Suprapubic skin (tissue), 4 donors: ENCODE measurements around the gene SPATA13. TPM values are rescaled to one million over a fixed set of nuclear protein-coding genes. Genes with fewer than 3 reads are reported as not detected.

ENCODE experiments used
- DNase-seq, 2 donors: peaks; one replicate each; pipeline ENCODE4 v3.0.0-alpha.2; 2019; ENCODE audit warnings: low spot score in 2 of 2
- H3K27ac ChIP-seq: fragments of 200-600 bp; sonication (generic); one replicate; pipeline ENCODE4 v1.5.1; 2019
- H3K27me3 ChIP-seq: fragments of 200-600 bp; sonication (generic); one replicate; pipeline ENCODE4 v1.5.1; 2019
- H3K36me3 ChIP-seq: fragments of 200-600 bp; sonication (generic); one replicate; pipeline ENCODE4 v1.5.1; 2019
- H3K4me1 ChIP-seq: fragments of 200-600 bp; sonication (generic); one replicate; pipeline ENCODE4 v1.5.1; 2019
- H3K4me3 ChIP-seq: fragments of 200-600 bp; sonication (generic); one replicate; pipeline ENCODE4 v1.5.1; 2019; ENCODE audit warnings: mild to moderate bottlenecking
- H3K9me3 ChIP-seq: fragments of 200-600 bp; sonication (generic); one replicate; pipeline ENCODE4 v1.5.1; 2019
- EP300 ChIP-seq: sonication (generic); formaldehyde crosslinking; IDR thresholded peaks from one replicate; pipeline ENCODE4 v1.6.1; 2017; ENCODE audit warnings: antibody characterized with exemption
- POLR2A ChIP-seq, 2 donors: fragments of 450-650 bp; IDR thresholded peaks; one replicate each; pipeline ENCODE4 v1.6.1; 2017; ENCODE audit warnings: antibody characterized with exemption in 2 of 2, mild to moderate bottlenecking in 2 of 2, moderate library complexity in 2 of 2
- POLR2AphosphoS5 ChIP-seq, 3 donors: sonication (generic); formaldehyde crosslinking; IDR thresholded peaks; one replicate each; pipeline ENCODE4 v1.6.1; 2017; ENCODE audit warnings: antibody characterized with exemption in 3 of 3
- WGBS: methylation state at CpG from one replicate; pipeline ENCODE4 v1.1.5; 2018; 5-methylcytosine and 5-hydroxymethylcytosine counted together
- total RNA-seq, 4 donors: library from RNA; depleted of rRNA; stranded (reverse); fragments of >200 nt; gene quantifications; one replicate each; pipeline ENCODE4 v1.1.0, GENCODE V29; 2016
- TF ChIP-seq, protein P1 (sequence below), 2 donors: fragments of 200-600 bp in 1 of 2; fragments of 450-650 bp in 1 of 2; sonication (generic) in 1 of 2; IDR thresholded peaks; one replicate each; pipeline ENCODE4 v1.5.1; 2016 to 2019; ENCODE audit warnings: antibody characterized with exemption in 2 of 2, mild to moderate bottlenecking in 1 of 2, moderate library complexity in 1 of 2

Gene SPATA13
- total RNA-seq, 4 donors from 2014 or later = 26.5 to 64.2 (median 31.6) TPM

- Histone ChIP-seq H3K4me1 (peaks cover 15% of the 10 kb centered on the region), H3K4me3 (no peak overlapping the region), H3K36me3 (no peaks in the 10 kb centered on the region), H3K27ac (no peak overlapping the region), H3K9me3 (no peaks in the 10 kb centered on the region), H3K27me3 (no peaks in the 10 kb centered on the region)
- DNase-seq = no peak
- 83% methylated on average over 6 of the region's 6 CpGs for WGBS
- TF ChIP-seq POLR2AphosphoS5 (IDR thresholded peaks at IDR 0.05) = no peak
- no peak for TF ChIP-seq EP300
- TF ChIP-seq, protein P1, sequence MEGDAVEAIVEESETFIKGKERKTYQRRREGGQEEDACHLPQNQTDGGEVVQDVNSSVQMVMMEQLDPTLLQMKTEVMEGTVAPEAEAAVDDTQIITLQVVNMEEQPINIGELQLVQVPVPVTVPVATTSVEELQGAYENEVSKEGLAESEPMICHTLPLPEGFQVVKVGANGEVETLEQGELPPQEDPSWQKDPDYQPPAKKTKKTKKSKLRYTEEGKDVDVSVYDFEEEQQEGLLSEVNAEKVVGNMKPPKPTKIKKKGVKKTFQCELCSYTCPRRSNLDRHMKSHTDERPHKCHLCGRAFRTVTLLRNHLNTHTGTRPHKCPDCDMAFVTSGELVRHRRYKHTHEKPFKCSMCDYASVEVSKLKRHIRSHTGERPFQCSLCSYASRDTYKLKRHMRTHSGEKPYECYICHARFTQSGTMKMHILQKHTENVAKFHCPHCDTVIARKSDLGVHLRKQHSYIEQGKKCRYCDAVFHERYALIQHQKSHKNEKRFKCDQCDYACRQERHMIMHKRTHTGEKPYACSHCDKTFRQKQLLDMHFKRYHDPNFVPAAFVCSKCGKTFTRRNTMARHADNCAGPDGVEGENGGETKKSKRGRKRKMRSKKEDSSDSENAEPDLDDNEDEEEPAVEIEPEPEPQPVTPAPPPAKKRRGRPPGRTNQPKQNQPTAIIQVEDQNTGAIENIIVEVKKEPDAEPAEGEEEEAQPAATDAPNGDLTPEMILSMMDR (IDR thresholded peaks at IDR 0.05) = no peak
- TF ChIP-seq POLR2A (IDR thresholded peaks at IDR 0.05) = no peak
These were observed 117.2 kb downstream of the SPATA13 start for GRCh38 chr13:24277761-24278160.

DNA sequence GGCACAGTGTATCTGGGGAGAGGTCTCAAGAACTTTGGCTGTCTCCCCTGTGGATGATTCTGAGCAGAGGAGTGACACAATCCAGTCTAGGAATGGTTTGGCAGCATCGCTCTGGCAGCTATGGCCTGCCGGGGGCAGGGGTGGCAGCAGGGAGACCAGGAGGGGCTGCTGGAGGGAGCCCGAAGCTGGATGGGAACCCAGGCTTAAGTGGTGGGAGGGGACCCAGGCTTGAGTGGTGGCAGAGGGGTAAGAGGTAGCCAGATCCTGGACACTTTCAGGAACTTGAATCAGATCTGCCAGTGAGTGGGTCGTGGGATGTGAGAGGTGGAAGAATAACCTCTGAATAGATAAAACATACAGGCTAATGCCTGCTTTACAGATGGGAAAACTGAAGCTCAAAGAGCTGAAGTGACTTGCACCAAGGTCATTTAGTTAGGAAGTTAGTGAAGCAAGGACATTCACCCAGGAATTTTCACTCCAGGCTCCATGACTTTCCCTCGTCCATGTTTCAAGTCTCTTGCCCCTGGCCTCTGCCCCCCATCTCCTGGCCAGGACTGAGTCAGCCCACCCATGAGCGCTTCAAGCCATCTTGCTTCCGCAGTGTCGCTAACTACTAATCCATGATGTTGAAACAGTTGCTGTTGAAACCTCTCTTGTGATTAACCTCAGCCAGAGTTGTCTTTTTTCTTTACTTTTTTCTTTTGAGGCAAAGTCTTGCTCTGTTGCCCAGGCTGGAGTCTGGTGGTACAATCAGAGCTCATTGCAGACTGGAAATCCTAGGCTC lies 119.0 kb downstream of the SPATA13 start:
- no peaks in the 10 kb centered on the region for H3K9me3 ChIP-seq
- no peaks in the 10 kb centered on the region for H3K27me3 ChIP-seq
- peaks cover 5% of the 10 kb centered on the region for H3K4me1 ChIP-seq
- TF ChIP-seq POLR2A (IDR thresholded peaks at IDR 0.05) (no peak), POLR2AphosphoS5 (IDR thresholded peaks at IDR 0.05) (no peak)
- TF ChIP-seq, protein P1 (IDR thresholded peaks at IDR 0.05) = no peak
- WGBS = 88% methylated on average over 8 of the region's 8 CpGs
- no peak overlapping the region for H3K27ac ChIP-seq
- H3K4me3 ChIP-seq = no peak overlapping the region
- H3K36me3 ChIP-seq = peaks cover 6% of the 10 kb centered on the region
- DNase-seq = no peak

- WGBS = 71% methylated on average over 7 of the region's 7 CpGs
- Histone ChIP-seq H3K4me1 (no peaks in the 10 kb centered on the region), H3K27me3 (no peaks in the 10 kb centered on the region), H3K27ac (no peak overlapping the region), H3K9me3 (no peaks in the 10 kb centered on the region), H3K36me3 (peaks cover 12% of the 10 kb centered on the region), H3K4me3 (no peak overlapping the region)
- TF ChIP-seq POLR2AphosphoS5 (IDR thresholded peaks at IDR 0.05) (no peak), EP300 (no peak), POLR2A (IDR thresholded peaks at IDR 0.05) (no peak)
- TF ChIP-seq, protein P1 (IDR thresholded peaks at IDR 0.05) = no peak
- DNase-seq = no peak
These were observed 120.2 kb downstream of the SPATA13 start for GRCh38 chr13:24280720-24281119.

DNA sequence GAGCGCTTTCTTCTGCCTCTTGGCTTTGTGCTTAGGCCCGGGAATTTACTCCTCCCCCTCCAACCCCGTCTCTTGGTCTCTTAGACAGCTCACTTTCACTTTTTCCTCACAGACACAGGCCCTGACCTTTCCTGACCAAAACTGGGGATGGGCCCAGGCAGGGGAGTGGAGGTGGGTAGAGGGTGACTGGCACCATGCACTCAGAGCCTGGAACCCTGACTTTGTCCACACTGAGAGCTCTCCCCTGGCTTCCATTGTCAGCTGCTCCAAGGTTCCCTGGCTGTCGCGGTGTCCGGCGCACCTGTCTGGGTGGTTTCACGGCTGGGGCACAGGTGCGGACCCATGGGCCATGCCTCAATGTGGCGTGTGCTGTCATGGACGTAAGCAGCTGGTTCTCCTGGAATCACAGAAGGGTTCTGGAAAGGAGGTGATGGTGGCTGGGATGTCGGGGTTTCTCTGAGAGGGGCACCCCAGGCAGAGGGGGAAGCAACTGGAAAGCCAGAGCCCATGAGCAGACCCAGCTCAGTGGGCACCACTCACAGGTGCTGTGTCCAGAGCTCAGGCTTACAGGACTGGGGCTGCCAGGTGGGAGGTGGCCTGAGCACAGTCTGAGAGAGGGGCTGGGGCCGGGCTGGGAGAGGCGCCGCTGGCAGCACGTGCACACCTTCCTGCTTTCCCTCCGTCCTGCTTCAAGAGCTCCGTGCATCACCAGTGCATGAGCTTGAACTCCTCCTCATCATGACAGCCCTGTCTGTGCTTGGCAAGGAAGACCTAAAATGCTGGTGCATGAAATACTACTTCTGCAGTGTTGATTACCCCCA lies 120.9 kb downstream of the SPATA13 start:
- Histone ChIP-seq H3K27ac (no peak overlapping the region), H3K9me3 (no peaks in the 10 kb centered on the region), H3K4me1 (no peaks in the 10 kb centered on the region), H3K36me3 (peaks cover 19% of the 10 kb centered on the region), H3K27me3 (no peaks in the 10 kb centered on the region), H3K4me3 (no peak overlapping the region)
- no peak for DNase-seq
- no peak for TF ChIP-seq POLR2A (IDR thresholded peaks at IDR 0.05)
- no peak for TF ChIP-seq EP300
- TF ChIP-seq POLR2AphosphoS5 (IDR thresholded peaks at IDR 0.05) = no peak
- TF ChIP-seq, protein P1 (IDR thresholded peaks at IDR 0.05) = no peak
- 92% methylated on average over 14 of the region's 18 CpGs for WGBS

DNA sequence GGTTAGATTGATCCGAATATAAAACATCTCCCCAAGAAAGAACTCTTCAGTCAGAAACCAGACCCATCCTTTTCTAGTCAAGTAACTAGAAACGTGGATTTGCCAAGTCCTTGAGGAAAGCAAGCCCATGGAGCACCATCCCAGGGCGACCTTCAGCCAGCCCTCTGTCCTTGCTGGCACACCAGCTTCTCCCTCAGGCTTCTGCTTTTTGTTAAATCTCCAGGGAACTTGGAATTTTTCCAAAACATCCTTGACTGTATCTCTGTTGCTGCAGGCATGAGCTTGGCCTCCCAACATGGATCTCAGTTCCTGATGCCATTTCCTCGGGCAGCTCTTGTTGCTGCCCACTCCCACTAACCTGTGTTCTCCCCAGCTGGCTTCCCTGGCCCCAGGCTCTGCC lies 121.7 kb downstream of the SPATA13 start:
- Histone ChIP-seq H3K4me3 (no peak overlapping the region), H3K27ac (no peak overlapping the region), H3K9me3 (no peaks in the 10 kb centered on the region), H3K4me1 (no peaks in the 10 kb centered on the region), H3K27me3 (no peaks in the 10 kb centered on the region), H3K36me3 (peaks cover 27% of the 10 kb centered on the region)
- TF ChIP-seq POLR2AphosphoS5 (IDR thresholded peaks at IDR 0.05) (no peak), POLR2A (IDR thresholded peaks at IDR 0.05) (no peak), EP300 (no peak)
- TF ChIP-seq, protein P1 (IDR thresholded peaks at IDR 0.05) = no peak
- no peak for DNase-seq
- WGBS = 60% methylated on average over 4 of the region's 4 CpGs
